ENCODE results near the gene MIPOL1. TPM values are rescaled to one million over a fixed set of nuclear protein-coding genes. Genes with fewer than 3 reads are reported as not detected.

Gene MIPOL1
- total RNA-seq, 2 experiments from 2014 or later, result not detected

DNA sequence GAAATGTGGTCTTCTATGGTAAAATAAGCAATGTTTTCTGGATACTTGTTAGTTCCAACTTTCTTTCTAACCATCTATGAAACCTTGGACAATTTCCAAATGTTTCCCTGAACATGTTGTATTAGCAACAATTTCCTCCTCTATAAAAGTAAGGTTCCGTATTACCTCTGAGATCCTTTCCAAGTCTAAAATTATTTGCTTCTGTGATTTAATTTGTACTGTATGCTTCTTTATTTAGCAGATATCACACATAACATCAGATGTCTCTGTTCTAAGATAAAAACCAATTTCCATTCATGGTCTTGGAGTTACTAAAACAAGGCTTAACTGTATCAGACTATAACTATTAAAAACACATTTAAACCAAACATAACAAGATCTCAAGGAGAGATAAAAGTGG, 220.1 kb downstream of the MIPOL1 start:
- Histone ChIP-seq H3K36me3 (ENCODE audit: insufficient read depth, low read length) (no peaks in the 10 kb centered on the region), H3K27ac (ENCODE audit: low read depth, low read length, poor library complexity, severe bottlenecking) (no peak overlapping the region), H4K20me1 (ENCODE audit: insufficient read depth, low read length) (no peaks in the 10 kb centered on the region), H2AFZ (ENCODE audit: low read length) (no peak overlapping the region), H3K9me3 (ENCODE audit: low read length) (no peaks in the 10 kb centered on the region), H3K4me2 (ENCODE audit: low read length) (no peak overlapping the region), H3K4me3 (ENCODE audit: low read depth, low read length, poor library complexity, severe bottlenecking) (no peak overlapping the region), H3K4me1 (ENCODE audit: insufficient read depth, low read length, poor library complexity, severe bottlenecking) (no peaks in the 10 kb centered on the region), H3K9me2 (ENCODE audit: insufficient read depth, low read length) (no peaks in the 10 kb centered on the region), H3K79me2 (ENCODE audit: insufficient read depth, low read depth, low read length) (no peaks in the 10 kb centered on the region)
- intact Hi-C loops (cut with micrococcal nuclease; ENCODE audit: unreplicated experiment), result no loop called here
- POLR2A ChIA-PET, result interaction anchor here (0.6 kb wide), 1 partner anchor 134 kb away, joined by 3 read pairs; no protein-coding TSS in a partner anchor
- no peak for DNase-seq (ENCODE audit: low spot score)
- TF ChIP-seq, protein P1, sequence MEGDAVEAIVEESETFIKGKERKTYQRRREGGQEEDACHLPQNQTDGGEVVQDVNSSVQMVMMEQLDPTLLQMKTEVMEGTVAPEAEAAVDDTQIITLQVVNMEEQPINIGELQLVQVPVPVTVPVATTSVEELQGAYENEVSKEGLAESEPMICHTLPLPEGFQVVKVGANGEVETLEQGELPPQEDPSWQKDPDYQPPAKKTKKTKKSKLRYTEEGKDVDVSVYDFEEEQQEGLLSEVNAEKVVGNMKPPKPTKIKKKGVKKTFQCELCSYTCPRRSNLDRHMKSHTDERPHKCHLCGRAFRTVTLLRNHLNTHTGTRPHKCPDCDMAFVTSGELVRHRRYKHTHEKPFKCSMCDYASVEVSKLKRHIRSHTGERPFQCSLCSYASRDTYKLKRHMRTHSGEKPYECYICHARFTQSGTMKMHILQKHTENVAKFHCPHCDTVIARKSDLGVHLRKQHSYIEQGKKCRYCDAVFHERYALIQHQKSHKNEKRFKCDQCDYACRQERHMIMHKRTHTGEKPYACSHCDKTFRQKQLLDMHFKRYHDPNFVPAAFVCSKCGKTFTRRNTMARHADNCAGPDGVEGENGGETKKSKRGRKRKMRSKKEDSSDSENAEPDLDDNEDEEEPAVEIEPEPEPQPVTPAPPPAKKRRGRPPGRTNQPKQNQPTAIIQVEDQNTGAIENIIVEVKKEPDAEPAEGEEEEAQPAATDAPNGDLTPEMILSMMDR (conservative IDR thresholded peaks at IDR 0.05; ENCODE audit: low read length), result no peak
- TF ChIP-seq EZH2phosphoT487 (IDR thresholded peaks at IDR 0.05; ENCODE audit: borderline replicate concordance, low read depth, low read length), result no peak
- CTCF ChIA-PET (ENCODE audit: unreplicated experiment), result no interaction called here
- no TSS peak for BruUV-seq (replicated peaks)

DNA sequence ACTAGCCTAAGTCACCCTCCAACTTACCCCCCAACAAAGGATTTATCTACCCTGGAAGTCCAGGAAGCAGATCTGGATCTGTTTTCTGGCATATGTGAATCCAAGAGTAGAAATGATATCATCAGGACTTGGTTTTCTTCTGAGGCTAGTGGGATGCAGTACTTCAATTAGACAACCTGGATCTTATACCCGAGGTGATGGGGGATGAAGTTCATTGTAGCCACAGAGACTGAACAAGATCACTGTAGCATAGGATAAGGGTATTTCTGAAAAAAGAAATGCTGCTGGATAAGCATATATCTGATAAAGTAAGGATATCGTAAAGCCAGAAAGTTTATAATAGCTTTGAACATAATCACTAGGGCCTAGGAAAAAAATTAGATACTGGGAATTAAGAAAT, 222.9 kb downstream of the MIPOL1 start:
- CTCF ChIA-PET (ENCODE audit: unreplicated experiment), result no interaction called here
- Histone ChIP-seq H3K9me3 (ENCODE audit: low read length) (no peaks in the 10 kb centered on the region), H3K79me2 (ENCODE audit: insufficient read depth, low read depth, low read length) (no peaks in the 10 kb centered on the region), H3K4me3 (ENCODE audit: low read depth, low read length, poor library complexity, severe bottlenecking) (no peak overlapping the region), H3K36me3 (ENCODE audit: insufficient read depth, low read length) (no peaks in the 10 kb centered on the region), H4K20me1 (ENCODE audit: insufficient read depth, low read length) (no peaks in the 10 kb centered on the region), H3K4me1 (ENCODE audit: insufficient read depth, low read length, poor library complexity, severe bottlenecking) (no peaks in the 10 kb centered on the region), H3K27ac (ENCODE audit: low read depth, low read length, poor library complexity, severe bottlenecking) (no peak overlapping the region), H2AFZ (ENCODE audit: low read length) (no peak overlapping the region), H3K9me2 (ENCODE audit: insufficient read depth, low read length) (no peaks in the 10 kb centered on the region), H3K4me2 (ENCODE audit: low read length) (no peak overlapping the region)
- POLR2A ChIA-PET, result no interaction called here
- TF ChIP-seq, protein P1 (conservative IDR thresholded peaks at IDR 0.05; ENCODE audit: low read length), result no peak
- no peak for TF ChIP-seq EZH2phosphoT487 (IDR thresholded peaks at IDR 0.05; ENCODE audit: borderline replicate concordance, low read depth, low read length)
- BruUV-seq (replicated peaks), result no TSS peak
- intact Hi-C loops (cut with micrococcal nuclease; ENCODE audit: unreplicated experiment), result no loop called here
- DNase-seq (ENCODE audit: low spot score), result no peak

DNA sequence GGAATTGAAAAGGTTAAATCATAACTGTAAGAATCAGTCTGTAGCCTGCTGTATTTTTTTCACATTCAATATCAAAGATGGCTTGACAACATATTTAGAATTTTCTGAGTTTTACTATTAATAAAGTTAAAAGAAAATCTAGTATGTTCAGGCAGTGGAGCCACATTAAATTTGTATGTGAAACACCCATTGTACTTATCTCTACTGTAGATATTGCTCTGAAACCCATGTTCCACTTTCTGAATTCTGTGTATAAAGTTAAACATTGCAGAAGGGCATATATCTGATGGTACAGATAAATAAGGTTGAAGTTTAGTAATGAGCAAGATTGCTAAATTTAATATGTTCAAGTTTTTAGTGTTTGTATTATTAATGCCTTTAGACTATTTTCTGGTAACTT, 224.6 kb downstream of the MIPOL1 start:
- no peaks in the 10 kb centered on the region for H4K20me1 ChIP-seq (ENCODE audit: insufficient read depth, low read length)

More for the DNA sequence above, 224.6 kb downstream of the MIPOL1 start:
- no peak overlapping the region for H3K4me2 ChIP-seq (ENCODE audit: low read length)
- H3K4me1 ChIP-seq (ENCODE audit: insufficient read depth, low read length, poor library complexity, severe bottlenecking), result no peaks in the 10 kb centered on the region
- intact Hi-C loops (cut with micrococcal nuclease; ENCODE audit: unreplicated experiment), result no loop called here
- H3K9me3 ChIP-seq (ENCODE audit: low read length), result no peaks in the 10 kb centered on the region
- no TSS peak for BruUV-seq (replicated peaks)
- H3K4me3 ChIP-seq (ENCODE audit: low read depth, low read length, poor library complexity, severe bottlenecking), result no peak overlapping the region
- CTCF ChIA-PET (ENCODE audit: unreplicated experiment), result no interaction called here
- no peaks in the 10 kb centered on the region for H3K36me3 ChIP-seq (ENCODE audit: insufficient read depth, low read length)
- no peak overlapping the region for H2AFZ ChIP-seq (ENCODE audit: low read length)
- TF ChIP-seq, protein P1 (conservative IDR thresholded peaks at IDR 0.05; ENCODE audit: low read length), result no peak
- no peak for TF ChIP-seq EZH2phosphoT487 (IDR thresholded peaks at IDR 0.05; ENCODE audit: borderline replicate concordance, low read depth, low read length)
- DNase-seq (ENCODE audit: low spot score), result no peak
- H3K9me2 ChIP-seq (ENCODE audit: insufficient read depth, low read length), result no peaks in the 10 kb centered on the region
- no peak overlapping the region for H3K27ac ChIP-seq (ENCODE audit: low read depth, low read length, poor library complexity, severe bottlenecking)
- POLR2A ChIA-PET, result no interaction called here
- H3K79me2 ChIP-seq (ENCODE audit: insufficient read depth, low read depth, low read length), result no peaks in the 10 kb centered on the region
